Neural crest cell (in vitro differentiated cells): ENCODE data around the gene GORASP1. TPM values are rescaled to one million over a fixed set of nuclear protein-coding genes. Genes with fewer than 3 reads are reported as not detected.

Experiments
- DNase-seq: peaks from one replicate; pipeline ENCODE4 v3.0.0; 2021; ENCODE audit warnings: low read depth, mixed read lengths, low spot score
- H3K27ac Mint-ChIP-seq: one replicate; pipeline ENCODE4 v1.8.0; 2021; ENCODE audit warnings: mild to moderate bottlenecking, mixed read lengths; ENCODE audit not compliant: unreplicated experiment
- H3K27me3 Mint-ChIP-seq: 2 replicates; pipeline ENCODE4 v1.8.0; 2021; ENCODE audit warnings: low read depth, mild to moderate bottlenecking, mixed read lengths
- H3K36me3 Mint-ChIP-seq: 2 replicates; pipeline ENCODE4 v1.8.0; 2021; ENCODE audit warnings: low read depth, mild to moderate bottlenecking, mixed read lengths
- H3K4me1 Mint-ChIP-seq: 2 replicates; pipeline ENCODE4 v1.8.0; 2021; ENCODE audit warnings: mixed read lengths
- H3K4me3 Mint-ChIP-seq: one replicate; pipeline ENCODE4 v1.8.0; 2021; ENCODE audit warnings: mild to moderate bottlenecking, mixed read lengths
- H3K9me3 Mint-ChIP-seq: 2 replicates; pipeline ENCODE4 v1.8.0; 2021; ENCODE audit warnings: mixed read lengths
- total RNA-seq: library from RNA; stranded (reverse); gene quantifications from 2 replicates; pipeline ENCODE4 v1.2.1, GENCODE V29; 2021
- TF ChIP-seq, protein P1 (sequence below): fragments of 200-600 bp; sonication (generic); conservative IDR thresholded peaks from 2 replicates; pipeline ENCODE4 v1.5.0; 2021; ENCODE audit warnings: antibody characterized with exemption, mild to moderate bottlenecking

Gene GORASP1
- total RNA-seq, 1 donor from 2014 or later, result 54.0 TPM

DNA sequence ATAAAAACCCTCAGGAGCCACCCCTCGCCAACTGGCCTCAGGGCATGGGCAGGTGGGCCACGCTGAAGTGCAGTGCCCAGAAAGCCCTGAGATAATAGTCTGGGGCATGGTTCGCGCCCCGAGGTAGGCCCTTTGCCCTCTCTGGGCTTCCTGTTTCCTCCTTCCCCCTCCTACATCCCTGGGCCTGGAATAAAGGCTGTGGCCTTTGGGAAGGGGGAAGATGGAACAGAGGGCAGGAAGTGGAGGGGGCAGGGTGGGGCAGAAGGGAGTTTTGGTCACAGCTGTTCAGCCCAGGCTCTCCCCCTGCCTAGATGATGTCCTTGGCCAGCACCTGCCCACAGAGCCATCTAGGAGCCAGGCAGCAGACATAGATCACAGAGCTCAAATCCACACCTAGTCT is 34.6 kb upstream of the GORASP1 start:
- H3K36me3 Mint-ChIP-seq, result no peaks in the 10 kb centered on the region
- no peak overlapping the region for H3K27ac Mint-ChIP-seq
- no peak overlapping the region for H3K4me3 Mint-ChIP-seq
- H3K9me3 Mint-ChIP-seq, result no peaks in the 10 kb centered on the region
- no peak for DNase-seq
- TF ChIP-seq, protein P1, sequence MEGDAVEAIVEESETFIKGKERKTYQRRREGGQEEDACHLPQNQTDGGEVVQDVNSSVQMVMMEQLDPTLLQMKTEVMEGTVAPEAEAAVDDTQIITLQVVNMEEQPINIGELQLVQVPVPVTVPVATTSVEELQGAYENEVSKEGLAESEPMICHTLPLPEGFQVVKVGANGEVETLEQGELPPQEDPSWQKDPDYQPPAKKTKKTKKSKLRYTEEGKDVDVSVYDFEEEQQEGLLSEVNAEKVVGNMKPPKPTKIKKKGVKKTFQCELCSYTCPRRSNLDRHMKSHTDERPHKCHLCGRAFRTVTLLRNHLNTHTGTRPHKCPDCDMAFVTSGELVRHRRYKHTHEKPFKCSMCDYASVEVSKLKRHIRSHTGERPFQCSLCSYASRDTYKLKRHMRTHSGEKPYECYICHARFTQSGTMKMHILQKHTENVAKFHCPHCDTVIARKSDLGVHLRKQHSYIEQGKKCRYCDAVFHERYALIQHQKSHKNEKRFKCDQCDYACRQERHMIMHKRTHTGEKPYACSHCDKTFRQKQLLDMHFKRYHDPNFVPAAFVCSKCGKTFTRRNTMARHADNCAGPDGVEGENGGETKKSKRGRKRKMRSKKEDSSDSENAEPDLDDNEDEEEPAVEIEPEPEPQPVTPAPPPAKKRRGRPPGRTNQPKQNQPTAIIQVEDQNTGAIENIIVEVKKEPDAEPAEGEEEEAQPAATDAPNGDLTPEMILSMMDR, result no peak
- H3K27me3 Mint-ChIP-seq, result no peaks in the 10 kb centered on the region
- peaks cover 18% of the 10 kb centered on the region for H3K4me1 Mint-ChIP-seq

DNA sequence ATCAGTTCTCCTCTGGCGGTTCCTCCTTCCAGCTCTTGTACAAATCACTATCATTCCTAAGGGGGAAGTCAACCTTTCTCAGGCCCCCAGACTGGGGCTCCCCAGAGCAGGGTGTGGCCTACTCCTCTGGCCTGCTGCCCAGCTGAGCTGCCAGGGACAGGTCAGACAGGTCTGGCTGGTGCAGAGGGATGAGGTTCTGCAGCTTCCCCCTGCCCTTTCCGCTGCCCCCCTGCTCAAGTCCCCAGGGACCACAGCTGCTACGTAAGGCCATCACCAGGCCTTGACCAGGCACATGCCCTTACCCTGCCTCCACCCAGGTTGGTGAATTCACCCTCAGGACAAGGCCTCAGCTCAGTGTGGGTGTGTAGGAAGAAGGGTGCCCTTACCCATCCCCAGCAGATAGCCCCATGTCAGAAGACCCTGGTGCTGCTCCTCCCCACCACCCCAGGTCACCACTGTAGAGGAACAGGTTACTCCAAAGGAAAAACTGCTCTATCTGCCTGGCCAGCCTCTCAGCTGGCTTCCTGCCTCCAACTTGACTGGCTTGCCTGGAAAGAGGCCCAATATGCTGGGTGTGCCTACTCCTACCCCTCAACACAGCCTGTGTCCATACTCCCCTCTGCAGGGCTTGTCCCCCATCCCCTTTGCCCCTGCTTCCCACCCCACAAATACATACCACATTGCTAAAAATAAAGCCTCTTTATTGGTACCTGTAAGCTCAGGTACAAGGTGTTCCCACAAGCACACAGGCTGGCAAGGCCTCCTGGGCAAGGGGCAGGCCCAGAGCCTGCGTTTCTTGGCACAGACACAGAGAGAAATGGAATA is 34.0 kb upstream of the GORASP1 start:
- Mint-ChIP-seq H3K4me1 (peaks cover 11% of the 10 kb centered on the region), H3K27me3 (no peaks in the 10 kb centered on the region), H3K4me3 (no peak overlapping the region), H3K9me3 (no peaks in the 10 kb centered on the region), H3K36me3 (no peaks in the 10 kb centered on the region), H3K27ac (no peak overlapping the region)
- TF ChIP-seq, protein P1, result no peak
- DNase-seq, result no peak

DNA sequence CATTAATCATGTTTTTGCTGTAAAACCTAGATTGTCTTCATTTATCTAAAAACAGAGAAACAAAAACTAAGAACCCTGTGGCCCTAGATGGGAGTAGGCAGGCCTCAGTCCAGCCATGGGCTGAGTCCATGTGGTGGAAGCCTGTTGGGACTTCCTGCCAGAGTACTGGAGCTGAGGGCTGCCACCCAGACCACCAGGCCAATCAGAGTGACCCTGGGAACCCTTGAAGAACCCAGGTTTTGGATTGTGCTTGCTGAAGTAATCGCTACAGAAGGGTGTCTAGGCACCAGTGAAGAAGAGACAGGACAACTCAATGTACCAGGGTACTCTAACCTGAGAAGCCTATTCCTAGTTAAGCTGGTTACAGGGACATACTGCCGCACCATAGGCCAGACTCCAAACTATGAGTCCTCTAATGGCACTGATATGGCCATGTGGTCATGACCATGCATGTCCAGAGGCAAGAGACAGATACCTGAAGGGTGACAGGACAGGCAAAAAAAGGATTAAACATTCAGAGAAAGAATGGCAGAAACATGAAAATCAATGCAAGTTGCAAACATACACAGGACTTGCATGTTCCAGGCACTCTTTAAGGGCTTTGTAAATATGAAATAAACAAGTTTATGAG is 33.0 kb upstream of the GORASP1 start:
- no peaks in the 10 kb centered on the region for H3K9me3 Mint-ChIP-seq
- no peaks in the 10 kb centered on the region for H3K27me3 Mint-ChIP-seq
- no peaks in the 10 kb centered on the region for H3K36me3 Mint-ChIP-seq
- no peak overlapping the region for H3K4me3 Mint-ChIP-seq
- TF ChIP-seq, protein P1, result no peak
- H3K4me1 Mint-ChIP-seq, result peaks cover 4% of the 10 kb centered on the region
- H3K27ac Mint-ChIP-seq, result peak overlapping the region; percentile 54
- no peak for DNase-seq

DNA sequence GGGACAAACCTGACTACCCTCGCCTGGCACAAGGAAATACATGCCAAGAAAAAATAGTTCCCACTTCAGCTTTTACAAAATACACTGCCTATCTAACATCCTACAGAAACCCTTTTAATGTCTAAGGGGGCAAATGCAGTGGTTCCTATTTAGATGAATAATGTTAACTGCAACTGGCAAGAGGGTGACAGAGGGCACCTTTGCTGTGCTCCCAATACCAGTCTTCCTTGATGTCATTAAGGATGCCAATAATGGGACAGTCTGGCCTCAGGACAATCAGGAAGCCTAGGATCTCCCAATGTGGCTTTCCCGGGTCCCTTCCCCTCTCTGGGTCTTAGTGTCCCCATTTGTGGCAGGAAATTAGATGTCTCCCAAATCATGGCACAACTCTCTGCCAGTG is 32.0 kb upstream of the GORASP1 start:
- Mint-ChIP-seq H3K36me3 (no peaks in the 10 kb centered on the region), H3K9me3 (no peaks in the 10 kb centered on the region), H3K27me3 (no peaks in the 10 kb centered on the region), H3K4me1 (peaks cover 4% of the 10 kb centered on the region), H3K4me3 (no peak overlapping the region), H3K27ac (no peak overlapping the region)
- TF ChIP-seq, protein P1, result no peak
- DNase-seq, result no peak

DNA sequence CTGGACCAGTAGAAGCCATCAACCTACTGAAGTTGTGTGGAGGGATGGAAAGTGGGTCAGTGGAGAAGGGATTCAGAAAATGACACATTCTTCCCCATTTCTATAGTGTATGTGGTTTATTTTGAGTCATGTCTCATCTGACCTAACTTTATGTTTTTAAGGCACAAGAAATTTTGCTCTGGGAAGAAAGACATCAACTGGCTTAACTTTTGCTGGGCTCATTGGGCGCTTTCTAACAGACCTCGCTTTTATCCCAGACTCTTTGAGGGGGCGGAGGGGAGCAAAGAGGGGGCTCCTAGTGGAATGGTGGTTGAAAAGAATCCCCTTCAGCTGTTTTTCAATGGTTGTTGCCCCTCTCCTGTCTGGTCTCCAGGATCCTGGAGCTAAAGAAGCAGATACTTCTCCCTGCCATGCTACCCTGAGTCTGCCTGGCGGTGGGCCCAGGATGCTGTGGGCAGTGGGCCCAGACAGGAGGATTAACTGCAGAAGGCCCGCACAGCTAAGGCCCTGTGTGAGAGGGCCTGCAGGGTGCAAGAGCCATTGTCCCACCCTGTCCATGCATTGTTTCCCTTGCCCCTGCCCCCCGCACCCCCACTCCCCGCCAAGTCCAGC is 31.5 kb upstream of the GORASP1 start:
- Mint-ChIP-seq H3K36me3 (no peaks in the 10 kb centered on the region), H3K27me3 (no peaks in the 10 kb centered on the region), H3K4me1 (peaks cover 4% of the 10 kb centered on the region), H3K4me3 (no peak overlapping the region), H3K27ac (no peak overlapping the region), H3K9me3 (no peaks in the 10 kb centered on the region)
- DNase-seq, result no peak
- TF ChIP-seq, protein P1, result no peak
